GM19043 (cell line): ENCODE results near the gene LCN9.

Experiments
- ATAC-seq: cut with Tn5 transposase; IDR thresholded peaks from one replicate; pipeline ENCODE4 v1.9.1; 2021; ENCODE audit warnings: low read depth; ENCODE audit not compliant: unreplicated experiment

The LCN9 gene

DNA sequence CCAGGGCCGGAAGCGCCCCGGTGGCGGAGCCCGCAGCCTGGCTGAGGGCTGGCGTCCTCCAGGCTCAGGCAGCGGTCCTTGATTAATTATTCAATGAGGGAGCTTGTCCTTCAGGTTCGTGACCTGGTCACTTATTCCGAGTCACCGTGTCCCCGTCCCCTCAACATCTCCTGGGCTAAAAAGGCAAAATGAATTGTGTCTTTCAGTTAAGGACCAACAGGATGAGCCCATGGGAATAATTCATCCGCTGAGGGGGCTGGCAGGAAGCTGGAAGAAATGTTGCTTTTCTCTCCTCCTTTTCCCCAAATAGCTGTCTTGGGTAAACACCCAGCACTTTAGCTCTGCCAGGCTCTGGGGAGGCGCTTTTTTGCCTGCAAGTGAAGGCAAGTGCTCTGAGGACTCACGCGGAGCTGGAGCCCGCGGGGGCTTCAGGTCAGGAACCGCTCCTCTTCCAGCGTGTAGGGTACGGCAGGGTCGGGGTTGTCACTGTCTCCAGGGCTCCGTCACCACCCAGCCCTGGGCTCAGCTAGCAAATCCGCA is 52.0 kb downstream of the LCN9 start:
- ATAC-seq = no peak

DNA sequence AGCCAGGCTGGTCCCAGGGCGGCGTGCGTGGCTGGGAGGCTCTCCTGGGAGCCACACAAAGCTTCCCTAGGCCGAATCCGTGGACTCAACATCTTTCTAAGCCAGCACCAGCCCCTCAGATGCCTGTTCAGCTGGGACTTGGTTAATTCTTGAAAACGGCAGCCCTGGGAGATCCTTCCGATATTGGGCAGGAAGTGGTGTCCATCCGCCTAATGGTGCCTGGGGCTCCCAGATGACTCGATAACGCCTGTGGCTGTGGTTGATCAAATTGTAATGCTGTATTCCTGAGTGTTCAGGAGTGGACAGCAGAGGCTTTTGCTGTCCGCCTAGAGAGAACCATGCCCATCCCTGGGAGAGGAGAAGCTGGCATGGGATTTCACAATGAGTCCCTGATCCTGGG is 52.9 kb downstream of the LCN9 start:
- ATAC-seq = no peak
